Sciatic nerve (tissue), 1 donor: ENCODE data around the gene FCN2. TPM values are rescaled to one million over a fixed set of nuclear protein-coding genes. Genes with fewer than 3 reads are reported as not detected.

Source experiments
- microRNA-seq: library from miRNA; unstranded; fragments of <30 nt; microRNA quantifications from one replicate; pipeline ENCODE4 v1.2.0, GENCODE V29; 2020
- total RNA-seq: library from RNA; stranded (reverse); fragmentation: NEBNext Ultra II Directional; extraction: Animal tissue kit (Norgen Biotek cat#: 25700); gene quantifications from one replicate; pipeline ENCODE4 v1.2.1, GENCODE V29; 2021
- donor health status: DM: no; HTN: no; CAD: no.

FCN2 gene
- total RNA-seq, 1 donor from 2014 or later, result not detected

Small RNA genes within 50 kb of the gene (microRNA-seq; reads per million reads assigned to microRNA genes)
- not detected for gene MIR3689A
- not detected for gene MIR3689B
- gene MIR3689C, result not detected
- not detected for gene MIR3689D1
- not detected for gene MIR3689D2
- gene MIR3689E, result not detected
- not detected for gene MIR3689F

Other genes with a start within 250 kb of the FCN2 start
- gene COL5A1, start 239.0 kb upstream of the FCN2 start, total RNA-seq, result 79.4 TPM
- 16.1 TPM for gene FCN1, start 37.1 kb downstream of the FCN2 start, total RNA-seq
- gene OLFM1, start 206.9 kb downstream of the FCN2 start, total RNA-seq, result 40.7 TPM